Activated gamma-delta T cell treated with Interleukin-2 at 50 U/mL for 16 hours (primary cell): ENCODE results near the gene WBP4.

Source experiments
- DNase-seq: peaks from one replicate; pipeline ENCODE4 v3.0.0-alpha.2; 2020

The WBP4 gene

DNA sequence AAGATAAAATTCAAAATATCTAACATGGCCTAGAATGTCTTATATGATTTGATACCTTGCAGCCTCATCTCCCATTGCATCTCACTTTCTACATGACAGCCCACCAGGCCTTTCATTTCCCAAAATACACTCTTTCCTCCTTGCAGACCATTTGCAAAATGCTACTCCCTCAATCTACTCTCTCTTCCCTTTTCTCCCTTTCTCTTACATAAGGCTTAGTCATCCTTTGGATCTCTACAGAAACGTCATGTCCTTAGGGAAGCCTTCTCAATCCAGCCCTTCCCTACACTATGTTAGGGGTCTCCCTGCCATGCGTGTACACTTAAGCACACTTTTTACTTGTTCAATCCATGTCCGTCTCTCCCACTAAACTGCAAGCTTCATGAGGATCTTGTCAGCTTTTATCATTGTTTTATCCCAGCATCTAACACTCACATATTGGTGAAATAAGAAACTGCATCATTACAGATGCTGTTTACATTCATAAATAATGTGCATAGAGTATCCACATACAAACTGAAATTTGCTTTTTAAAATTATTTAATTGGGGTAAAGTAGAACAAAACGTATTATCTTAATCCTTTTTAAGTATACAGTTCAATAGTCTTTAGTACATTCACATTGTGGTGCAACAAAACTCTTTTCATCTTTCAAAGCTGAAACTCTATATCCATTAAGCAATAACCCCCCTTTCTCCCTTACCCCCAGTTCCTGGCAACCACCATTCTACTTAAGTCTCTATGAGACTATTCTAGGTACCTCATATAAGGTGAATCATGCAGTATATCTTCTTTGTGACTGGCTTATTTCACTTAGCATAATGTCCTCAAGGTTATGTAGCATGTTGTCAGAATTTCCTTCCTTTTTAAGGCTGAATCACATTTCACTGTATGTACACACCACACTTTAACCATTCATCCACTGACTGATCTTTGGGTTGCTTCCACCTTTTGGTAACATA is 11.5 kb upstream of the WBP4 start:
- no peak for DNase-seq

DNA sequence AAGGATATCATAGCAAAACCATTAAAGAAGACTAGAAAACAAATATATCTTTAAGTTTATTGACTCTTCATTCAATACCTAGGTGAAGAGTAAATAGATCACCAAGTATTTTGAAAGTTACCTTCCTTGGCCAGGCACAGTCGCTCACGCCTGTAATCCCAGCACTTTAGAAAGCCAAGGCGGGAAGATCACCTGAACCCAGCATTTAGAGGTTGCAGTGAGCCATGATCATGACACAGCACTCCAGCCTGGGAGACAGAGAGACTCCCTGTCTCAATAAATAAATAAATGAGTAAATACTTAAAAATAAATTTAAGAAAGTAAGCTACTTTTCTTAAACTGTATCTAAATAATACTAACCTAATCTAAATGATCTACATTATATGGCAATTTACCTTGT is 8.9 kb upstream of the WBP4 start:
- DNase-seq = no peak

DNA sequence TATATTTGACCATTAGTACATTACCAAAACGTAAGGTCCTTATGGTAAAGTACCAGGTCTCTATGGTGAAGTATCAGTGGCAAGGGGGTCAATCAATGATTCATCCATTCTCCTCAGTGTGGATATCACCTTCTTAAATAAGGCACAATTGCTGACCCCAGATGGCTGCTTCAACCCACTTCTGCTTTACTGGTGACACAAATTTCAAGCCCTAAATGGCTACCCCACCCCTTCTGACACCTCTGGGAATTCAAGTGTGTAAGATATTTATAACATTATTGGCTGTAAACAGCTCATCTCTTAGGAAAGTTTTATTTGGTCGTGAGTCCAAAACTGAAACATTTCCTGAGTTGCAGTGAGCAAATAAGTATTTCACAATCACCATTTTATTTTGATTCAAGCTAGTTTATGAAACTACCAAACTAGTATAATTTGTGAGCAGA is 7.9 kb upstream of the WBP4 start:
- no peak for DNase-seq

DNA sequence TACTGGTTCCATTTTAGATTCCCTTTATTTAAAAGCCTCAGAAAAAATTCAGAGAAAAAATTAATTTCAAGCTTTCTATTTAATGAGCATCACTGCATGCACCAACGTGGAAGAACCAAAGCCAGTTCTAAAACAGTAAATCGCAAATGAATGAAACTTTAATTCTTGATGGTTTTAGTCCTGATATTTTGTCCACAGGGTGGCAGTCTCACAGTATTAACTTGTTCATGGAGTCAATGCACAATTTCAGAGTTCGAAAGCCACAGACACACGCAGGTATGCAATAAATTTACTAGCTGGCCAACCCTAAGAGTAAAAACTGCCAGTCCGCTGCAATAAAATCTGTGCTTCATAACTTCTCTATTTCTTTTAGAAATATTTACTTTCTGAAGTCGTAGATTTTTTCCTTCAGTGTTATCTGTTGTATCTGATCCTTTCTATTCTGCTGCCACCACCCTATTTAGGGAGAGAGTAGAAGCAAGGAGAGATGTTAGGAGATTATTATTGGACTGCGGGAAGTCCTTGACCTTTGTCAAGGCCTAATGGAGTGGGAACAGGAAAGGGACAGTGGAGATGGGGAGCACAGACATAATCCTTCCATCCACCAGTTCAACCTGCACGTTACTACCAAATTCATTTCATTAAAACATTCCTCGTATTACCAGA is 7.0 kb upstream of the WBP4 start:
- DNase-seq = peak; percentile 40

DNA sequence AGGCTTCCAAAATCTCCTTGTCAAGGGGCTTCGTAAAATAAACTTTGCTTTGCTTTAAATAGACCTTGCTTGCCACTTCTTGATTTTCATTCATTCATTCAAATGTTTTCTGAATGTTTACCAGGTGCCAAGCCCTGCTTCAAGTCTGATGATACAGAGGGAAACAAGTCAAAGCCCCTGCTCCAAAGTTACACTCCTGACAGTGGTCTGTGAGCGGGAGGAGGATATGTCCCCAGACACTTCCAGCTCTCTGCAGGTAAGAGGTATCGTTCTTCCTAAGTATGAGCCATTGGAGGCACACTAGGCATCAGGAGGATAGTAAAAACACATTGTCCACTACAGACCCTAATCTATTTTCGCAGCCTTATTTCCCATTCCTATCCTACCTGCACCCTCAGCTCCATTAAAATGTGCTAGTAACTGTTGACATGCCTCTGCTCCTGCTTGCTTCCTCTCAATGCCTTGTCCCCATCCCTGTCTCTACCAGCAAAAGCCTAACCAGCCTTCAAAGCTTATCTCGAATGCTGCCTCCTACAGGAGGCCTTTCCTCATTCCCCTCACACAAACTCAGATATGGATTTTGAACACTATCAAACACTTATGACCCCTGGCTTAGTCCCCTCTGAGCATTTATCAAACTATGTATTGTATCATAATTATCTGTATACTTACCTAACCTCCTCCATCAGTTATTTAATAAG is 6.2 kb upstream of the WBP4 start:
- no peak for DNase-seq

DNA sequence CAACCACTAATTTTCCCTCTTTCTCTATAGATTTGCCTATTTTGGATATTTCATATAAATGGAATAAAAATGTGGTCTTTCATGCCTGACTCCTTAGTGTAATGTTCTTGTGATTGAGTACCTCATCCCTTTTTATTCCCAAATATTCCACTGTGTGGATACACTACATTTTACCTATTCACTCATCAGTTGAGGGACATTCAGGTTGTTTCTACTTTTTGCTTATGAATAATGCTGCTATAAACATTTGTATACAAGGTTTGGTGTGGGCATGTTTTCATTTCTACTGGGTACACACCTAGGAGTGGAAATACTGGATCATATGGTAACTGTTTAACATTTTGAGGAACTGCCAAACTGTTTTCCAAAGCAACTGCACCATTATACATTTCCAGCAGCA is 5.1 kb upstream of the WBP4 start:
- DNase-seq = no peak

DNA sequence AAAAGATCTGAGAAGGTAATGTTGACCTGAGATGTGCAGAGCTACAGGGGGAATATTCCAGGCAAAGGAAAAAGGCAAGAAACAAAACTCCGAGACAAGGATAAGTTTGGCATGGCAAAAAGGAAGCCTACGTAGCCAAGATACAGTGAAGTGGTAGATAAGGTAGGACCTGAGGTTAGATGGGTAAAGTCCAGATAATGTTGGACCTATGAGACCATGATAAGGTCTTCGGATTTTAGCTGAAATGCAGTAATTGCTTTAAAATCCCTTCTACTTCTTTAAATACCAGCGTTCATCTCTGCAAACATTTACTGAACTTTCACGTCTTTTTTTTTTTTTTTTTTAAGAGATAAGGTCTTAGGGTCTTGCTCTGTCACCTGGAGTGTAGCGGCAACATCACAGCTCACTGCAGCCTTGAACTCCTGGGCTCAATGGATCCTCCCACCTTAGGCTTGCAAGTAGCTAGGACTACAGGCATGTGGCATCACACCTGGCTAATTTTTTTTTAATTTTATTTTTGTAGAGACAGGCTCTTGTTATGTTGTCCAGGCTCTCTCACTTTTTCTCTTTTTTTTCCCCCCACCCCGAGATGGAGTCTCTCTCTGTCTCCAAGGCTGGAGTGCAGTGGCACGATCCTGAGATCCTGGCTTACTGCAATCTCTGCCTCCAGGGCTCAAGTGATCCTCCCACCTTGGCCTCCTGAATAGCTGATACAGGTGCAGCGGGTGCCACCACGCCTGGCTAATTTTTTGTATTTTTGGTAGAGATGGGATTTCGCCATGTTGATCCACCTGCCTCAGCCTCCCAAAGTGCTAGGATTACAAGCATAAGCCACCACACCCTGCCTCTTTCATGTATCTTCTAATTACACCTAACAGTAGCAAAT is 4.2 kb upstream of the WBP4 start:
- no peak for DNase-seq

DNA sequence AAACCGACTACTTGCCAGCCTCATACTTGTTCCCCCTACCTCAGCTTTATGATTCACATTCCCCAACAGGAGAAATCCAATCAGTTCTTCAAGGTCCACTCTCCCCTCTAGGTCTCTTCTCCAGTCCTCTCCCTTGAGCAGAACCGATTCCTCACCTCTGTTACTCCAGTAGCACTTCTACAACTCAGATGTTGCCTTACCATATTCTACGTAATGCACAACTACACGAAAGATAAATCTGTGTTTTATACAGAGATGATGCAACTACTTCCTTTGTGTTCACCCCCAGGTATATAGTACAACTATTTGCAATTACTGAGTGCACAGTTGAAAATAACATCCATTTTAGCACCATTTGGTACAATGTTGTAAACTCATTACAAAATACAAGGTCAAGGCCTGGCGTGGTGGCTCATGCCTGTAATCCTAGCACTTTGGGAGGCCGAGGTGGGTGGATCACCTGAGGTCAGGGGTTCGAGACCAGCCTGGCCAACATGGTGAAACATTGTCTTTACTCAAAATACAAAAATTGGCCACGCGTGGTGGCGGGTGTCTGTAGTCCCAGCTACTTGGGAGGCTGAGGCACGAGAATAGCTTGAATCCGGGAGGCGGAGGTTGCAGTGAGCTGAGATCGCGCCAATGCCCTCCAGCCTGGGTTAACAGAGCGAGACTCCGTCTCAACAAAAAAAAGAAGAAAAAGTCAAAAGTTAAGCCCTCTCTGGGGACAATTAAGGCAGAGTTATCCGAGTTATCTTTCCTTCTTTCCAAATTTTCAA is 2.8 kb upstream of the WBP4 start:
- no peak for DNase-seq

DNA sequence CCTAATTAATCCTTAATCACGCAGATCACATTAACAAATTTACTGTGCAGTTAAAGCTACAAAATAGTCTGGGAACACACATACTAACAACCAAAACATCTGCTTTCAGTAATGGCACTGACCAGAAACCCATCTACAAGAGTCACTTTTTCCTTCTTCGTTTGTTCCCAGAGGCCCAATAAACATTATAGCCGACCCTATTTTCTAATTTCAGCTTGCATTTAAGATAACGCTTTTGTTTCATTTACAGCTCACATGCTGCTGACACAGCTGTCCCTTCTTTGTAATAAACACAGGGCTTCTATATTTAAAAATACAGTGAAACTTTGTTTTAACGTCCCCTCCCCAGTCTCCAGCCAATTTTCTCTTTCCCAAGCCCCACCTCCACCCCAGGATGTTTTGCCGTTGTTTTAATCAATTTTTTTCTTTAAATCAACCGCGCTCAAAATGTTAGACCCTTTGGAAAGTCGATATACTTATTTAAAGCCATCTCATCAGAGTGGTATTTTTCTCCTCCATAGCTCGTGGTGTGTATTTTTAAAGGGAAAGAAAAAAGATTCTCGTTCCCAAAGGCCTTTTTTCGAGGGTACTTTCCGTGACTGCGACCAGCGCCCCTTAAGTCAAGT is 1.7 kb upstream of the WBP4 start:
- no peak for DNase-seq

DNA sequence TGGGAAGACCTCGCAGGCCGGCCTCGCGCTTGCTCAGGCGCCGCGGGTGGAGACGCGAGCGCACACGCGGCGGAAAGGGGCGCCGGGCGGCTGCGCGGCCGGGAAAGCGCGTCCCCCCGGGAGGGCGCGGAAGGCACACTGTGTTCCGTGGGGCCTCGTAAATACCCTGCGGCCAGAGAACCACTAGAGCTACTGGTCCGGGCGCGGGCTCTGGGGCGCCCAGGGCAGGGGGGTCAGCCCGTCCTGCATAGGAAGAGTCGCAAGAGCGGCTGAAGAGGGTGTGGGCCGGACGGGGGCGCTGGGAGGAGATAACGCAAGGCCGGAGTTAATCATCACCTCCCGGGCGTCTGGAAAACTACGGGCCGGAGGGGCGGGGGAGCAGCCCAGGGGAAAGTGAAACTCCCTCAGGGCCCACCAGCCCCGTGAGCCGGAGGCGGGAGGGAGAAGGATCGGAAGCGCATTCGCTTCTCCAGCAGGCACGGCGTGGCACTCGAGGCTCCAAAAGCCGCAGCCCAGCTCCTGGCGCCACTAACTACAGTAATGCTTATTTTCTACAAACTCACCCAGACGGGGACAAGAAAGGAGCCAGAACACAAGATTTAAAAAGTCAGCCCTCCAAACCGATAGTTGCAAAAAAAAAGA is 1.1 kb upstream of the WBP4 start:
- peak; percentile 54 for DNase-seq

DNA sequence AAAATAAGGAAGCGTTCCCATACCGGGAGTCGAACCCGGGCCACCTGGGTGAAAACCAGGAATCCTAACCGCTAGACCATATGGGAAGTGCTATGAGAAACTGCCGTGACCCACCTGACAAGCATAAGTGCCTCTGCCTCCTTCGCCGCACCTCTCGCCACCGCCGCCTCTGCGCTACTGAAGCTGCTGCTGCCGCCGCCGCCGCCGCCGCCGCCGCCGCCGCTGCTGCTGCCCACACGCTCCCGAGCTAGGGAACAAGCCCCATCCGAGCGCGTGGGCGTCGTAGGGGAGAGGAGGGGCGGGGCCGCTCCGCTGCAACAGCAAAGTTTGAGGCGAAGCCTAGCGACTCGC is 610 bp upstream of the WBP4 start:
- DNase-seq = peak; percentile 78

DNA sequence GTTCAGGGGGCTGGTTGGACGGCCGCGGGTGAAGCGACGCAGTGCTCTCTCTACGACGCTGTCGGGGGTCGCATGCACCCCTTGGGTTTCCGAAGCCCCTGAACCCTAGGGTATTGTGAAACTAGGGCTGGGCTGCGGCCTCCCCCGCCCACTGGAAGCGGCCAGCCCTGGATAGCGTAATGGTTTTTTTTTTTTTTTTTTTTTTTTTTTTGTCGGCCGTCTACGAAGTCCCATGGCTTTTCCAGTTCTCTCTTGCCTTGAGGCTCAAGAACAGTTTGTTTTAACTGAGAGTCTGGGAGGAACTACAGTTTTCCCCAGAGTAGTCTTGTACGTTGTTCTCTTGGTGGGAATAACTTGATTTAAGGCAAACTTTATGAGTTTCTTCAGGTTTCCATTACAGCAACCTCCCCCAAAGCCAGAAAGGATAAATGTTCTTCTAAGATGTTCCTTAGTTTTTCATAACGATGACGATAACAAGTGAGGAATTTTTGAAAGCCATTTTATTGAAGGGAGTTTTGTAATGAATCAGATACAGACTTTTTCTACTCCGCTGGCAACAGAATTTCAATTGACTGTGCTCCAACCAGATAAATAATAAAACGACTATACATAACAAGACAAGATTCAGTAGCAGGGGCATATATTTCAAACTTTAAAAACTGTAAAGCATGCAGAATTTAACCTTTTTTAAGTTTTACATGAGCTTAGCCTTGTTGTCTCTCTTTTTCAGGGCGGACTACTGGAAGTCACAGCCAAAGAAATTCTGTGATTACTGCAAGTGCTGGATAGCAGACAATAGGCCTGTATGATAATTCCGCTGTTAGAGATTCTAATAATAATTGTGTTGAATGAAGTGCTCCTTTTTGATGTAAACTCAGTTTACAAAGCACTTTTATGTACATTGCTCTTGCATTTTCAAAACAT is 867 bp downstream of the WBP4 start:
- no peak for DNase-seq

DNA sequence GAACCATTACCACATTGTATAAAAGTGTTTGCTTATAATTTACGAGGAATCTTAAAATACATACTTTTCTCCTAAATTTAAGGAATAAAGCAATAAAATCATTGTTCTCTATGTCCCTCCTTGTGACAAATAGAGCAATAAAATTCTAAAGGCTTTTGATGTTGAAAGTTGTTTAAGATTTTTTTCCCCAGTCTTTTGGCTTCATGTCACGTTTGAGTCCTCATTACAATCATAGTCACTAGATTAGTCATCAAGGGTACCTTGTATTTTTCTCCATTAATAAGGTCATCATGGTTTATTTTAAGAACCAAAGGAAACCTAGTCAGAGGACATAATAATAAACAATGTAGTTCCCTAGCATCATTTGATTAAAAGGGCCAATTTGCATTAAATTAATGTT is 3.2 kb downstream of the WBP4 start:
- DNase-seq = no peak

DNA sequence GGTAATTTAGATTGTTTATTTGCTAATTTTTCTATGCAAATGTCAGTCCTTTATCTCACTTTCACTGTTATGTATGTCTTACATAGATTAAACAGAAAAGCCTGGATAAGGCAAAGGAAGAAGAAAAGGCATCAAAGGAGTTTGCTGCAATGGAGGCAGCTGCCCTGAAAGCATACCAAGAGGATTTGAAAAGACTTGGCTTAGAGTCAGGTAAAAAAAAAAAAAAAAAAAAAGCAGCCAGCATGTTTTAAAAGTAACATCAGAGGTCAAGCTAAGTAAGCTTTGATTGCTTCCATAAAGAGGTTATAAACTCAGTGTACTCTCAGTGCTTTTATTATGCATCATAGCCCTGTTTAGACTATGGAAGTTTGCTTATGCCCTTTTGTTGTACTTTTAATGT is 3.8 kb downstream of the WBP4 start:
- DNase-seq = no peak

DNA sequence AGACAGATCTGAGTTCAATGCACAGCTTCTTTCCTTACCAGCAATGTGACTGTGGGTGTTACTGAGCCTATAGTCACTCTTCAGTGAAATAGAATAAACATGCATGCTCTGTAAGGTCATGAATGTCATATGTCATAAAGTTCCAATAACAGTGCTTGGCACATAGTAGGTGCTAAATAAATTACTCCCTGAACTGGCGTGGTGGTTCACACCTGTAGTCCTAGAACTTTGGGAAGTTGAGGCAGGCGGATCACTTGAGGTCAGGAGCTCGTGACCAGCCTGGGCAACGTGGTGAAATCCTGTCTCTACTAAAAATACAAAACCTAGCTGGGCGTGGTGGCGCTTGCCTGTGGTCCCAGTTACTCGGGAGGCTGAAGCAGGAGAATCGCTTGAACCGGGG is 13.2 kb downstream of the WBP4 start:
- no peak for DNase-seq

DNA sequence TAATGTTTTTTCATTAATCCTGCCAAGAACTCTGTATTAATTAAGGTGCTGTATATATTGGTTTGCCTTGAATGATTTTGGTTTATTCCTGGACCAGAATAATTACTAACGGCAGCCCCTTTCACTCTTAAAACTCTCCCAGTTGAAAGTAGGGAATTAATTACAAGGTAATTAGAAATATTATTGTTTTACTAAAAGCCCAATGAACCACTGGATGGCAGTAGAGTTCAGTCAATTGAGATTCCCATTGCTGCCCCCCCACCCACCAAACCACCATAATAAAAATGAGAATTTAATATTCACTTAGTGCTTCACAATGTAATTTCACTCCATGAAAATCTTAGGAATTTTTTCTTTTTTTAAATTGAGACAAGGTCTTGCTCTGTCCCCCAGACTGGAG is 13.7 kb downstream of the WBP4 start:
- DNase-seq = peak; percentile 20

DNA sequence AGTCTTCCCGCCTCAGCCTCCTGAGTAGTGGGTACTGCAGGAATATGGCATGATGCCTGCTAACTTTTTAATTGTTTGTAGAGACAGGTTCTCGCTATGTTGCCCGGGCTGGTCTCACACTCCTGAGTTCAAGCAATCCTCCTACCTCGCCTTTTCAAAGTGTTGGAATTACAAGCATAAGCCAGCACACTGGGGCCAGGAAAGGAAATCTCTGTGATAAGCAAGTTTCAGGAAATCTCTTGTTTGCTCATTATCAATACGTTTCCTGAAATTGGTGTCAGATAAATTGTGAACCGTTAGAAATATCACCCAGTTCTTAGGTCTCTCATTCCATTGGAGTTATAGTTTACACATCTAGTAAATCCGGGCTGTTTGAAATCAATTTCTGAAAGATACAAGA is 14.2 kb downstream of the WBP4 start:
- DNase-seq = no peak

DNA sequence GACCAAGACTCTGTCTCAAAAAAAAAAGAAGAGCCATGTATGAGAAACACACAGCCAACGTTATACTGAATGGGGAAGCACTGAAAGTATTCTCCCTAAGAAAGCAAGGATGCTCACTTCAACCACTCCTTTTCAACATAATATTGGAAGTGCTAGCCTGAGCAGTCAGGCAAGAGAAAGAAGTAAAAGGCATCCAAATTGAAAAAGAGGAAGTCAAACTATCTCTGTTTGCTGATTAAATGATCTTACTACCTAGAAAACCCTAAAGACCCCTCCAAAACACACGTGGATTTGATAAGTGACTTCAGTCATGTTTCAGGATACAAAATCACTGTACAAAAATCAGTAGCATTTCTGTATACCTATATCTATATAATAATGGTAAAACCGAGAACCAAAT is 16.2 kb downstream of the WBP4 start:
- no peak for DNase-seq

DNA sequence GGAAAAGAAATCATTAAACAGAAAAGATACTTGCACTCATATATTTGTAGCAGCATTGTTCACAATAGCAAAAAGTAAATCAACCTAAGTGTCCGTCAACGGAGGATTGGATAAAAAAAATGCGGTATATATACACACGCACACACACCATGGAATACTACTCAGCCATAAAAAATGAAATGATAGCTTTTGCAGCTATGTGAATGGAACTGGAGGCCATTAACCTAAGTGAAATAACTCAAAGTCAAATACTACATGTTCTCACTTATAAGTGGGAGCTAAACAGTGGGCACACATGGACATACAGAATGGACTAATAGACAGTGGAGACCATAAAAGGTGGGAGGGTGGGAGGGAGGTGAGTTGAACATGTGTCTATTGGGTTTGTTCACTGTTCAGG is 18.4 kb downstream of the WBP4 start:
- no peak for DNase-seq
